ENCODE data around the gene PHACTR1.

The PHACTR1 gene

DNA sequence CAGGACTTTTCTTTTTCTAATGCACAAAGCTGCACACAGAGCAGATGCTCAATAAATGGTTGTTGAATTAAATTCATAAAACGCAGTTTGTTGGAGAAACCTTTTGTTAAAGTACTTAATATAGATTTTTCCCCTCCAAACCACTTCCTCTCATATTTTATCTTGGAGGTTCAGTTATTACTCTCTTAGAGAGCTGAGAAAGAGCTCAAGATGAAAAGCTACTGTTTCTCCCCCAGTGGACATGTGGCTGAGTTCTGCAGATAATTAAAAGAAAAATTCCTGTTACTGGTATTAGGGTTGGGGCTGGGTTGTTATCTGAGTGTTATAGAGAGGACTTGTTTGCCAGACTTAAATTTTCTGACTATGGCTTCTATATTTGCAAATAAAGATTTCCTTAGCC lies 317.7 kb downstream of the PHACTR1 start:
- H3K4me3 ChIP-seq (ENCODE audit: low read depth, low read length) = no peak overlapping the region
- DNase-seq (ENCODE audit: low read depth, low spot score) = no peak
- POLR2A ChIA-PET = no interaction called here
- CTCF ChIA-PET = no interaction called here
- TF ChIP-seq, protein P1, sequence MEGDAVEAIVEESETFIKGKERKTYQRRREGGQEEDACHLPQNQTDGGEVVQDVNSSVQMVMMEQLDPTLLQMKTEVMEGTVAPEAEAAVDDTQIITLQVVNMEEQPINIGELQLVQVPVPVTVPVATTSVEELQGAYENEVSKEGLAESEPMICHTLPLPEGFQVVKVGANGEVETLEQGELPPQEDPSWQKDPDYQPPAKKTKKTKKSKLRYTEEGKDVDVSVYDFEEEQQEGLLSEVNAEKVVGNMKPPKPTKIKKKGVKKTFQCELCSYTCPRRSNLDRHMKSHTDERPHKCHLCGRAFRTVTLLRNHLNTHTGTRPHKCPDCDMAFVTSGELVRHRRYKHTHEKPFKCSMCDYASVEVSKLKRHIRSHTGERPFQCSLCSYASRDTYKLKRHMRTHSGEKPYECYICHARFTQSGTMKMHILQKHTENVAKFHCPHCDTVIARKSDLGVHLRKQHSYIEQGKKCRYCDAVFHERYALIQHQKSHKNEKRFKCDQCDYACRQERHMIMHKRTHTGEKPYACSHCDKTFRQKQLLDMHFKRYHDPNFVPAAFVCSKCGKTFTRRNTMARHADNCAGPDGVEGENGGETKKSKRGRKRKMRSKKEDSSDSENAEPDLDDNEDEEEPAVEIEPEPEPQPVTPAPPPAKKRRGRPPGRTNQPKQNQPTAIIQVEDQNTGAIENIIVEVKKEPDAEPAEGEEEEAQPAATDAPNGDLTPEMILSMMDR (IDR thresholded peaks at IDR 0.05; ENCODE audit: insufficient read depth, low read length, missing control alignments) = no peak

DNA sequence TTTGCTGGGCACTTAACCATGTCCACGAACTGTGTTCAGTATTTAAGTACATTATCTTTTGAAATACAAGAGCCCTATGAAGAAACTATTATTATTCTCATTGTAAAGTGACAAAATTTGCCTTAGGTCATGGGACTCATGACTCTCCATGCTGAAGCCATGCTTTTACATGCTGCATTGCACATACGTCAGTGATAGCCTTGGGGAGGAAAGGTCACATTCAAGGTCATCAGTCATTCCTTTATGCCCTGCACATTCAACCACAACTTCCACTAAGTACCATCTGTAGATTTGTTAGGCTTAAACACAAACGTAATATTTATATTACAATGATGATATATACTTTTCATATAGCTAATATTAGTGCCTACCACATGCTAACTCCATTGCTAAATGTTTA lies 319.0 kb downstream of the PHACTR1 start:
- DNase-seq (ENCODE audit: low read depth, low spot score) = no peak
- no peak overlapping the region for H3K4me3 ChIP-seq (ENCODE audit: low read depth, low read length)
- TF ChIP-seq, protein P1 (IDR thresholded peaks at IDR 0.05; ENCODE audit: insufficient read depth, low read length, missing control alignments) = no peak
- POLR2A ChIA-PET = no interaction called here
- CTCF ChIA-PET = no interaction called here

DNA sequence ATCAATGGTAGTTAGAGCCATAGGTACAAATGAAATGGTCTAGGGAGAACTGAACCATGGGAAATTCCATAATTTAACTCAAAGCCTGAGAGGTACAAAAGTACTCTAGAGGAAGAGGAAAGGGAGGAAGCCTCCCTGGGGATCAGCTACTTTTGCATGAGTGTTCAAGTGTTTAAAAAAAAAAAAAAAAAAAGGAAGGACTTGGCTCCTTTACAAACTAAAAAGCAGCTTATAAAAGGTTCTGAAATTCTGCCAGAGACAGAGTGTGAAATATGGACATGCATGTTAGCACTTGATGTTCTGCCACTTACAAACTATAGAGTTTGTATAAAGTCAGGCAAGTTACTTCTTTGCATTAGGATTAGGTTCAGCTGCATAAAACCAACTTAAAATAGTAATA lies 321.7 kb downstream of the PHACTR1 start:
- TF ChIP-seq, protein P1 (IDR thresholded peaks at IDR 0.05; ENCODE audit: insufficient read depth, low read length, missing control alignments) = no peak
- no peak overlapping the region for H3K4me3 ChIP-seq (ENCODE audit: low read depth, low read length)
- ChIA-PET POLR2A (no interaction called here), CTCF (no interaction called here)
- no peak for DNase-seq (ENCODE audit: low read depth, low spot score)

DNA sequence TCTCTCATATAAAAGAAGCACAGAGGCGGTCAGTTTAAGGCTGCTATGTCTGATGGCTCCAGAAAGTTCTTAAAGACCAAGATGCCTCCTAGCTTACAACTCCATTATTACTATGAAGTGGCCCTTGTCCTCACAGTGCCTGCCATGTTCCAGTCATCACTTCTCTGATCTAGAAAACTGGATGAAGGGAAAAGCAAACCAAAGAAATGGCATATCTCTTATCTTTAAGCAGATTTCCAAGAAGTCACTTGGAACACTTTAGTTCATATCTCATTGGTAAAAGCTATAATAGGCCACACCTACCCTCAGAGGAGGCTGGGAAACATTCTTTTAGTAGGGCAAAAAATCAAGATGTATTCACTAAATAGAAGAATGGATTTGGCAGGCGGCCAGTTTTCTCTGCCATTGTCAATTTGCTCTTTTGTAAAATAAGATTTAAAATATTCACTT lies 322.2 kb downstream of the PHACTR1 start:
- TF ChIP-seq, protein P1 (IDR thresholded peaks at IDR 0.05; ENCODE audit: insufficient read depth, low read length, missing control alignments) = no peak
- ChIA-PET POLR2A (no interaction called here), CTCF (no interaction called here)
- H3K4me3 ChIP-seq (ENCODE audit: low read depth, low read length) = no peak overlapping the region
- DNase-seq (ENCODE audit: low read depth, low spot score) = no peak

DNA sequence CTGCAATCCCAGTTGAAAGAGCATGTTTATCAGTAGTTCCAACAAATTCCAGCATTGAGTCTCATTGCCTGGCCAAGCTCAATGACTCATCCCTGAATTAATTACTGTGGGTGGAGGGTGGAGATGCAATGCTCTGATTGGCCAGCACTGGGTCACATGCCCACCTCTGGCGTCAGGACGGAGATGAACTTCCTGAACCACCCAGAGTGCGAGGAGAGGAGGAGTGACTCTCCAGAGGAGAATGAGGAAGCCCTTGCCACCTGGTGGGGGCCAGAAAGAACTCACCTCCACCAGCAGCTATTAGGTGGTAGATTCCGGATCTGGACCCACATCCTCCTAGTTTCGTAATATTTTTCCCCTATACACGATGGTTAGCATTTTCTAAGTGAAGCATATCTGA lies 327.8 kb downstream of the PHACTR1 start:
- TF ChIP-seq, protein P1 (IDR thresholded peaks at IDR 0.05; ENCODE audit: insufficient read depth, low read length, missing control alignments) = no peak
- no peak overlapping the region for H3K4me3 ChIP-seq (ENCODE audit: low read depth, low read length)
- DNase-seq (ENCODE audit: low read depth, low spot score) = no peak
- POLR2A ChIA-PET = no interaction called here
- CTCF ChIA-PET = no interaction called here

DNA sequence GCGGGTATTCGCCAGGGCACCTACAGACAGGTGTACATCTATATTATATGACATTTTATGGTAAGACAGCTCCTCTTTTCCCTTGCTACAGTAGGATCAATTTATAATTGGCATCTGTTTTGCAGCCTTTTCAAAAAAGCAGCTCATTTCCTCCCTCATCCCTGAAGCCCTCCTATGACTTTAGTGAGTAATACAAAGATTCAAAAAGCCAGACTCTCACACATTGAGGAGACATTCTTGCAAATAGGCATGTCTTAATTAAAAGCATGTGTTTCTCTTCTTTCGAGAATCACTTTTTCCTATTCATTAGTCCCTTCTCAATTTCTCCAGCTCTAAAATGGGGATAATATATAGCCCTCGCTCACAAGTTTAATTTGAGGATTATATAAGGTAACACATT lies 328.3 kb downstream of the PHACTR1 start:
- CTCF ChIA-PET = no interaction called here
- POLR2A ChIA-PET = no interaction called here

More for the DNA sequence above, 328.3 kb downstream of the PHACTR1 start:
- no peak overlapping the region for H3K4me3 ChIP-seq (ENCODE audit: low read depth, low read length)
- DNase-seq (ENCODE audit: low read depth, low spot score) = no peak
- TF ChIP-seq, protein P1 (IDR thresholded peaks at IDR 0.05; ENCODE audit: insufficient read depth, low read length, missing control alignments) = no peak
